DMS53 (cell line): ENCODE results near the gene CDK10.
"Not testable (repeated sequence)": the region's sequence is repeated elsewhere in the genome, so short reads cannot be mapped to it uniquely, and the experiment has no call there.

Experiments used
- DNase-seq: peaks from one replicate; lab custom pipeline; 2025; lab: John Stamatoyannopoulos, UW

CDK10 gene

GRCh38 chr16:89686520-89687091, at the start of gene CDK10:
Gene CDK10, plus strand, starts transcription at chr16:89686689. Its CDS starts 22 bp downstream, at chr16:89686711.
- peak; percentile 91 for DNase-seq

- no peak for DNase-seq
These were observed 49.1 kb upstream of the CDK10 start for GRCh38 chr16:89637379-89637778.

GRCh38 chr16:89638455-89638854, 48.0 kb upstream of the CDK10 start:
- DNase-seq, result peak; percentile 25

GRCh38 chr16:89639385-89639784, 47.1 kb upstream of the CDK10 start:
- no peak for DNase-seq

- peak; percentile 16 for DNase-seq
These were observed 44.9 kb upstream of the CDK10 start for GRCh38 chr16:89641458-89642119.

- DNase-seq, result no peak
These were observed 43.9 kb upstream of the CDK10 start for GRCh38 chr16:89642574-89642973.

GRCh38 chr16:89643769-89644300, 42.7 kb upstream of the CDK10 start:
- DNase-seq, result no peak

- no peak for DNase-seq
These were observed 41.4 kb upstream of the CDK10 start for GRCh38 chr16:89645122-89645521.

GRCh38 chr16:89646270-89646669, 40.2 kb upstream of the CDK10 start:
- DNase-seq, result no peak

- DNase-seq, result no peak
These were observed 39.6 kb upstream of the CDK10 start for GRCh38 chr16:89646906-89647305.

GRCh38 chr16:89651584-89651983, 34.9 kb upstream of the CDK10 start:
- DNase-seq, result no peak

GRCh38 chr16:89653656-89654295, 32.7 kb upstream of the CDK10 start:
- no peak for DNase-seq

GRCh38 chr16:89655062-89655643, 31.3 kb upstream of the CDK10 start:
- no peak for DNase-seq

- DNase-seq, result no peak
These were observed 29.9 kb upstream of the CDK10 start for GRCh38 chr16:89656435-89657121.

GRCh38 chr16:89657442-89658220, 28.9 kb upstream of the CDK10 start, which contains the start of the genes CHMP1A and SPATA33:
Gene CHMP1A, minus strand, starts transcription at chr16:89657708. Its CDS starts 120 bp downstream, at chr16:89657588.
Gene SPATA33, plus strand, starts transcription at chr16:89657836. Its CDS starts 76 bp downstream, at chr16:89657912.
- DNase-seq, result peak; percentile 92

- peak; percentile 60 for DNase-seq
These were observed 28.1 kb upstream of the CDK10 start for GRCh38 chr16:89658221-89658879.

- no peak for DNase-seq
These were observed 26.3 kb upstream of the CDK10 start for GRCh38 chr16:89660146-89660545.

GRCh38 chr16:89661215-89661614, 25.3 kb upstream of the CDK10 start:
- no peak for DNase-seq

- not testable (repeated sequence) for DNase-seq
These were observed 22.3 kb upstream of the CDK10 start for GRCh38 chr16:89664238-89664637.

- peak; percentile 77 for DNase-seq
These were observed 19.5 kb upstream of the CDK10 start for GRCh38 chr16:89667000-89667399.

- no peak for DNase-seq
These were observed 18.9 kb upstream of the CDK10 start for GRCh38 chr16:89667633-89668032.
